ENCODE results near the gene PDCD1. TPM values are rescaled to one million over a fixed set of nuclear protein-coding genes. Genes with fewer than 3 reads are reported as not detected.

The PDCD1 gene
- total and polyA plus RNA-seq, 2 donors (not counting 1 experiment from before 2014, with no cell fraction given) = not detected

DNA sequence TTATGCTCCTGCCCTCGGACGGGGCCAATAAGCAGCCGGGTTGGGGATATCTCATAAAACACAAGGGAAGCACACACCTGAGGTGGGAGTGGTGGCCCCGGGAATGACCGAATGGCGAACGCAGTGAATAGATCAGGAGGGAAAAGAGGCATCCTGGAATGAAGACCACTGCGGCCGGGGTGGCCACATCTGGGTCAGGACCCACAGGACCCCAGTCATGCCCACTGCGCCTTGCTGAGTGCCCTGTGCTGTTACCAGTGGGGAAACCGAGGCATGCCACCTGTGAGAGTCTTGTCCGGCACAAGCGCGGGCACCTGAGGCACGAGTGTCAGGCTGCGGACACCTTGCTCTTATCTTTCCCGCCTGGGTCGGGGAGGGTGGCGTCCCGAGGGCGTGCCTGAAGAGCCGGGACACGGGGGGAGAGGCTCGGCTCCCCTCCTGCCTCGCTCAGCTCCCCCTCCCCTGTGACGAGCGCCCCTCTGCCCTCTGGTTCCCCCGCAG, 1.6 kb downstream of the PDCD1 start:
- H3K36me3 ChIP-seq (ENCODE audit: control insufficient read depth, insufficient read depth, low read length) = no peaks in the 10 kb centered on the region
- H3K79me2 ChIP-seq (ENCODE audit: control insufficient read depth, insufficient read depth, low read length) = no peaks in the 10 kb centered on the region
- H3K4me3 ChIP-seq (replicated peaks in 1 of 4; ENCODE audit: control extremely low read depth in 1 of 4, insufficient read depth in 1 of 4, low read depth in 3 of 4, low read length in 4 of 4) = no peak overlapping the region
- DNase-seq (ENCODE audit: low read depth in 2 of 2) = no peak
- H3K9ac ChIP-seq (ENCODE audit: insufficient read depth, low read length) = no peak overlapping the region
- H4K20me1 ChIP-seq (ENCODE audit: control insufficient read depth, extremely low read depth, insufficient read depth, low read length) = no peaks in the 10 kb centered on the region
- no peak overlapping the region for H3K4me2 ChIP-seq (ENCODE audit: extremely low read depth, insufficient read depth, low read length)
- no peaks in the 10 kb centered on the region for H3K27me3 ChIP-seq (ENCODE audit: control insufficient read depth, insufficient read depth, low read length)
- peaks cover 2% of the 10 kb centered on the region for H3K4me1 ChIP-seq (ENCODE audit: control insufficient read depth, extremely low read depth, insufficient read depth, low read length)
- no peaks in the 10 kb centered on the region for H3K9me3 ChIP-seq (ENCODE audit: control insufficient read depth, insufficient read depth, low read depth, low read length)
- H2AFZ ChIP-seq (ENCODE audit: low read length) = no peak overlapping the region
- TF ChIP-seq EZH2 (IDR thresholded peaks at IDR 0.05; ENCODE audit: low read length, missing control alignments) = no peak
- TF ChIP-seq, protein P1, sequence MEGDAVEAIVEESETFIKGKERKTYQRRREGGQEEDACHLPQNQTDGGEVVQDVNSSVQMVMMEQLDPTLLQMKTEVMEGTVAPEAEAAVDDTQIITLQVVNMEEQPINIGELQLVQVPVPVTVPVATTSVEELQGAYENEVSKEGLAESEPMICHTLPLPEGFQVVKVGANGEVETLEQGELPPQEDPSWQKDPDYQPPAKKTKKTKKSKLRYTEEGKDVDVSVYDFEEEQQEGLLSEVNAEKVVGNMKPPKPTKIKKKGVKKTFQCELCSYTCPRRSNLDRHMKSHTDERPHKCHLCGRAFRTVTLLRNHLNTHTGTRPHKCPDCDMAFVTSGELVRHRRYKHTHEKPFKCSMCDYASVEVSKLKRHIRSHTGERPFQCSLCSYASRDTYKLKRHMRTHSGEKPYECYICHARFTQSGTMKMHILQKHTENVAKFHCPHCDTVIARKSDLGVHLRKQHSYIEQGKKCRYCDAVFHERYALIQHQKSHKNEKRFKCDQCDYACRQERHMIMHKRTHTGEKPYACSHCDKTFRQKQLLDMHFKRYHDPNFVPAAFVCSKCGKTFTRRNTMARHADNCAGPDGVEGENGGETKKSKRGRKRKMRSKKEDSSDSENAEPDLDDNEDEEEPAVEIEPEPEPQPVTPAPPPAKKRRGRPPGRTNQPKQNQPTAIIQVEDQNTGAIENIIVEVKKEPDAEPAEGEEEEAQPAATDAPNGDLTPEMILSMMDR (conservative IDR thresholded peaks at IDR 0.05 in 1 of 2, IDR thresholded peaks at IDR 0.05 in 1 of 2; ENCODE audit: low read depth in 1 of 2, low read length in 2 of 2) = no peak
- no peak overlapping the region for H3K27ac ChIP-seq (ENCODE audit: insufficient read depth, low read length)

DNA sequence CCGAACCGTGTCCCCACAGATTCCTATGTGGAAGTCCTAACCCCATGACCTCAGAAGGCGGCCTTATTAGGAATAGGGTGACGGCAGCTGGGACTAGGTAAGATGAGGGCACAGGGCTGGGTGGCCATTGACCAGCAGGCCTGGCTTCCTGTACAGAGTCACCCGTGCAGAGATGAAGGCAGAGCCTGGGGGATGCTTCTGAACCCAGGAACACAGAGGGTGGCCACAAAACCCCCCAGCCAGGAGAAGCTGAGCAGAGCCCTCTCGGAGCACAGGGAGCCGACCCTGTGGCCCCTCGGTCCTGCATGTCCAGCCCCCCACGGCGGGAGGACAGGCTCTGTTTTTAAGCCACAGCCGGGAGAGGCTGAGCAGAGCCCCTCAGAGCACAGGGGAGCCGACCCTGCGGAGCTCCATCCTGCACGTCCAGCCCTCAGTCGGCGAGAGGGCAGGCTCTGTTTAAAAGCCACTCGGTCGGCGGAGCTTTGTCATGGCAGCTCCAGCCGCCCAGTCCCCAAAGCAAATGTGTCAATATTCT, 2.7 kb downstream of the PDCD1 start:
- H3K4me2 ChIP-seq (ENCODE audit: extremely low read depth, insufficient read depth, low read length) = no peak overlapping the region
- no peaks in the 10 kb centered on the region for H3K36me3 ChIP-seq (ENCODE audit: control insufficient read depth, insufficient read depth, low read length)
- no peak overlapping the region for H3K27ac ChIP-seq (ENCODE audit: insufficient read depth, low read length)
- no peak for DNase-seq (ENCODE audit: low read depth in 2 of 2)
- no peak overlapping the region for H3K4me3 ChIP-seq (replicated peaks in 1 of 4; ENCODE audit: control extremely low read depth in 1 of 4, insufficient read depth in 1 of 4, low read depth in 3 of 4, low read length in 4 of 4)
- peaks cover 2% of the 10 kb centered on the region for H3K4me1 ChIP-seq (ENCODE audit: control insufficient read depth, extremely low read depth, insufficient read depth, low read length)
- no peaks in the 10 kb centered on the region for H4K20me1 ChIP-seq (ENCODE audit: control insufficient read depth, extremely low read depth, insufficient read depth, low read length)
- H3K79me2 ChIP-seq (ENCODE audit: control insufficient read depth, insufficient read depth, low read length) = no peaks in the 10 kb centered on the region
- H3K9ac ChIP-seq (ENCODE audit: insufficient read depth, low read length) = no peak overlapping the region
- H3K27me3 ChIP-seq (ENCODE audit: control insufficient read depth, insufficient read depth, low read length) = no peaks in the 10 kb centered on the region
- no peak overlapping the region for H2AFZ ChIP-seq (ENCODE audit: low read length)
- TF ChIP-seq EZH2 (IDR thresholded peaks at IDR 0.05; ENCODE audit: low read length, missing control alignments) = no peak
- TF ChIP-seq, protein P1 (conservative IDR thresholded peaks at IDR 0.05 in 1 of 2, IDR thresholded peaks at IDR 0.05 in 1 of 2; ENCODE audit: low read depth in 1 of 2, low read length in 2 of 2) = no peak
- no peaks in the 10 kb centered on the region for H3K9me3 ChIP-seq (ENCODE audit: control insufficient read depth, insufficient read depth, low read depth, low read length)

DNA sequence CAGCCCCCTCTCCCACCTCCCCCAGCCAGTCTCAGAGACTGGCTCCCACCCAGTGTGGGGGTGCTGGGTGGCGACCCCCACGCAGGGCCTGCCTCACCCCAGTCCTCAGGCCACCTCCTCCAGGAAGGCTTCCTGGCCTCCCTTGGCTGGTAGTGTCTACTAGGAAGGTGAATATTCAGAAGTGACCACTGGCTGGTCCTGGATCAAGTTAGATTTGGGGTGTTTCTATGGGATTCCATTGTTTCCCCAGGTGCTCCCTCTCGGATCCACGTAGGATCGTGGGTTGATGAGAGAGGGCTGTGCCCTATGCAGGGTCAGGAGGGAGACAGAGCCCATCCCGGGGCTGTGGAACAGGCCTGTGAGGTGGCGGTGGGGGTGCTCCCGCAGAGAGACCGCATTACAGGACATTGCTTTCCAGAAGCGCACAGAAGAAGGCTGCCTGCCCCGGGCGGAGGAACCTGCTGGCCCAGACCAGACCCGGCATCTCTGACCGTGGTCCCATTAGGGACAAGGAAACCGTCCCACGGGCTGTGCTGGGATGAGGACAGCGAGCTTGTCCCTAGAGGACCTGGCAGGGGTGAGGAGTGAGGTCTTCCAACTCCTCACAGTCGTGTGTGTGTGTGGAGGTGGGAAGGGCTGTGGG, 3.3 kb downstream of the PDCD1 start:
- Histone ChIP-seq H3K4me1 (ENCODE audit: control insufficient read depth, extremely low read depth, insufficient read depth, low read length) (peaks cover 2% of the 10 kb centered on the region), H3K79me2 (ENCODE audit: control insufficient read depth, insufficient read depth, low read length) (no peaks in the 10 kb centered on the region), H3K9ac (ENCODE audit: insufficient read depth, low read length) (no peak overlapping the region), H3K36me3 (ENCODE audit: control insufficient read depth, insufficient read depth, low read length) (no peaks in the 10 kb centered on the region), H3K27ac (ENCODE audit: insufficient read depth, low read length) (no peak overlapping the region), H3K4me3 (replicated peaks in 1 of 4; ENCODE audit: control extremely low read depth in 1 of 4, insufficient read depth in 1 of 4, low read depth in 3 of 4, low read length in 4 of 4) (no peak overlapping the region), H4K20me1 (ENCODE audit: control insufficient read depth, extremely low read depth, insufficient read depth, low read length) (no peaks in the 10 kb centered on the region), H3K4me2 (ENCODE audit: extremely low read depth, insufficient read depth, low read length) (no peak overlapping the region), H3K27me3 (ENCODE audit: control insufficient read depth, insufficient read depth, low read length) (no peaks in the 10 kb centered on the region), H2AFZ (ENCODE audit: low read length) (no peak overlapping the region), H3K9me3 (ENCODE audit: control insufficient read depth, insufficient read depth, low read depth, low read length) (no peaks in the 10 kb centered on the region)
- TF ChIP-seq, protein P1 (conservative IDR thresholded peaks at IDR 0.05 in 1 of 2, IDR thresholded peaks at IDR 0.05 in 1 of 2; ENCODE audit: low read depth in 1 of 2, low read length in 2 of 2) = no peak
- no peak for TF ChIP-seq EZH2 (IDR thresholded peaks at IDR 0.05; ENCODE audit: low read length, missing control alignments)
- no peak for DNase-seq (ENCODE audit: low read depth in 2 of 2)
